CD14-positive monocyte (primary cell): Measurements from ENCODE around the gene METTL16. TPM values are rescaled to one million over a fixed set of nuclear protein-coding genes. Genes with fewer than 3 reads are reported as not detected.
"Not testable (repeated sequence)": the region's sequence is repeated elsewhere in the genome, so short reads cannot be mapped to it uniquely, and the experiment has no call there.

ENCODE experiments used
- DNase-seq, 3 donors: peaks; one replicate each; pipeline ENCODE4 v3.0.0-alpha.2; 2011 to 2022
- H2AFZ ChIP-seq: 2 replicates; pipeline ENCODE4 v1.6.0; 2012; ENCODE audit warnings: mild to moderate bottlenecking, low read depth, low read length, inconsistent platforms; ENCODE audit not compliant: insufficient read depth, poor library complexity, severe bottlenecking
- H3K27ac ChIP-seq, 2 donors: 1 replicate in 1 of 2; 2 replicates in 1 of 2; pipeline ENCODE4 v1.5.1; 2012 to 2013; ENCODE audit warnings: low read length in 2 of 2, control low read depth in 1 of 2, inconsistent platforms in 1 of 2, low read depth in 1 of 2, mild to moderate bottlenecking in 1 of 2
- H3K27me3 ChIP-seq, 2 donors: one replicate each; pipeline versions ENCODE4 v1.6.0 to v1.6.1; 2011 to 2013; ENCODE audit warnings: low read length in 2 of 2; ENCODE audit not compliant: control insufficient read depth in 2 of 2, insufficient read depth in 2 of 2
- H3K36me3 ChIP-seq, 2 donors: replicated peaks in 1 of 2; 1 replicate in 1 of 2; 2 replicates in 1 of 2; pipeline versions ENCODE4 v1.5.1 to v1.6.1; 2012 to 2013; ENCODE audit warnings: low read length in 2 of 2, control low read depth in 1 of 2, inconsistent platforms in 1 of 2, mild to moderate bottlenecking in 1 of 2; ENCODE audit not compliant: insufficient read depth in 2 of 2, control insufficient read depth in 1 of 2
- H3K4me1 ChIP-seq, 2 donors: 1 replicate in 1 of 2; 2 replicates in 1 of 2; pipeline versions ENCODE4 v1.5.1 to v1.6.1; 2012 to 2013; ENCODE audit warnings: low read length in 2 of 2, control low read depth in 1 of 2, inconsistent platforms in 1 of 2, mild to moderate bottlenecking in 1 of 2, moderate library complexity in 1 of 2; ENCODE audit not compliant: insufficient read depth in 2 of 2, control insufficient read depth in 1 of 2
- H3K4me2 ChIP-seq: replicated peaks from 2 replicates; pipeline ENCODE3; 2012; ENCODE audit warnings: low read length, moderate library complexity, mild to moderate bottlenecking; ENCODE audit not compliant: poor library complexity, severe bottlenecking; ENCODE audit errors: extremely low read depth
- H3K4me3 ChIP-seq, 3 experiments: fragments of 200-600 bp in 1 of 3; sonication (generic) in 1 of 3; replicated peaks in 1 of 3; 1 replicate in 2 of 3; 2 replicates in 1 of 3; pipeline ENCODE4 v1.5.1; 2011 to 2013; ENCODE audit warnings: low read length in 3 of 3, mild to moderate bottlenecking in 3 of 3, control low read depth in 2 of 3, low read depth in 2 of 3, inconsistent platforms in 1 of 3, moderate library complexity in 1 of 3
- H3K79me2 ChIP-seq: 2 replicates; pipeline ENCODE4 v1.6.0; 2012; ENCODE audit warnings: mild to moderate bottlenecking, control low read depth, inconsistent platforms, low read length, moderate library complexity; ENCODE audit not compliant: insufficient read depth
- H3K9ac ChIP-seq: 2 replicates; pipeline ENCODE4 v1.6.0; 2017; ENCODE audit warnings: low read length, mild to moderate bottlenecking; ENCODE audit not compliant: insufficient read depth, poor library complexity, severe bottlenecking
- H3K9me3 ChIP-seq, 2 donors: replicated peaks in 1 of 2; 1 replicate in 1 of 2; 2 replicates in 1 of 2; pipeline versions ENCODE4 v1.5.1 to v1.6.1; 2012 to 2013; ENCODE audit warnings: low read length in 2 of 2, control low read depth in 1 of 2; ENCODE audit not compliant: control insufficient read depth in 1 of 2, insufficient read depth in 1 of 2
- H4K20me1 ChIP-seq: 2 replicates; pipeline ENCODE4 v1.6.0; 2012; ENCODE audit warnings: mild to moderate bottlenecking, low read length, control low read depth, moderate library complexity; ENCODE audit not compliant: insufficient read depth
- H3K27ac Mint-ChIP-seq, 7 donors: one replicate each; pipeline ENCODE4 v1.8.0; 2020; ENCODE audit warnings: mild to moderate bottlenecking in 7 of 7, mixed read lengths in 7 of 7, moderate library complexity in 6 of 7, inconsistent platforms in 2 of 7
- H3K27me3 Mint-ChIP-seq, 3 donors: one replicate each; pipeline ENCODE4 v1.8.0; 2021 to 2022; ENCODE audit warnings: low read depth in 3 of 3, mild to moderate bottlenecking in 3 of 3, mixed read lengths in 3 of 3, moderate library complexity in 3 of 3, inconsistent platforms in 1 of 3
- H3K36me3 Mint-ChIP-seq, 2 donors: one replicate each; pipeline ENCODE4 v1.8.0; 2020; ENCODE audit warnings: mixed read lengths in 2 of 2, inconsistent platforms in 1 of 2, mild to moderate bottlenecking in 1 of 2
- H3K4me1 Mint-ChIP-seq: one replicate; pipeline ENCODE4 v1.8.0; 2020; ENCODE audit warnings: mild to moderate bottlenecking, mixed read lengths
- H3K4me3 Mint-ChIP-seq, 2 donors: one replicate each; pipeline ENCODE4 v1.8.0; 2020; ENCODE audit warnings: mild to moderate bottlenecking in 2 of 2, mixed read lengths in 2 of 2, moderate library complexity in 1 of 2
- H3K9me3 Mint-ChIP-seq, 7 donors: one replicate each; pipeline ENCODE4 v1.8.0; 2020 to 2022; ENCODE audit warnings: mixed read lengths in 7 of 7, mild to moderate bottlenecking in 6 of 7, moderate library complexity in 6 of 7, inconsistent platforms in 2 of 7
- CTCF ChIP-seq: fragments of 200-600 bp; IDR thresholded peaks from one replicate; pipeline ENCODE4 v1.8.0; 2022; ENCODE audit warnings: antibody characterized with exemption, mild to moderate bottlenecking
- WGBS: methylation state at CpG from one replicate; pipeline ENCODE4 v1.1.5; 2013; ENCODE audit warnings: missing lambda C conversion rate; ENCODE audit not compliant: insufficient coverage; 5-methylcytosine and 5-hydroxymethylcytosine counted together
- intact Hi-C, 2 donors: fragments of 100-400 bp; cut with micrococcal nuclease; formaldehyde crosslinking; loops; one replicate each; pipeline versions ENCODE4 v1.15.0 to v1.15.1; 2023
- polyA plus RNA-seq, 3 donors: library from polyadenylated mRNA; depleted of rRNA in 1 of 3; unstranded in 2 of 3; stranded (reverse) in 1 of 3; fragments of 300-500 nt in 2 of 3; fragments of >200 nt in 1 of 3; fragmentation: Illumina TruSeq in 2 of 3; gene quantifications; 1 replicate in 2 of 3; 2 replicates in 1 of 3; pipeline ENCODE4 v1.2.3, GENCODE V29; 2012 to 2021

Gene METTL16
- polyA plus RNA-seq, 3 donors, result 3.0 to 8.0 (median 4.7) TPM

- Histone ChIP-seq H3K27me3 (no peaks in the 10 kb centered on the region), H3K9me3 (no peaks in the 10 kb centered on the region), H3K27ac (no peak overlapping the region), H3K4me3 (no peak overlapping the region), H3K36me3 (no peaks in the 10 kb centered on the region), H3K9ac (no peak overlapping the region), H2AFZ (no peak overlapping the region), H3K4me1 (no peaks in the 10 kb centered on the region), H3K4me2 (no peak overlapping the region), H3K79me2 (no peaks in the 10 kb centered on the region), H4K20me1 (no peaks in the 10 kb centered on the region)
- H3K36me3 Mint-ChIP-seq, result no peaks in the 10 kb centered on the region
- peaks cover 2% of the 10 kb centered on the region for H3K4me1 Mint-ChIP-seq
- no peak for TF ChIP-seq CTCF
- peaks cover 7 to 23% (median 19%) of the 10 kb centered on the region in 3 donors for H3K27me3 Mint-ChIP-seq
- H3K4me3 Mint-ChIP-seq, result no peak overlapping the region
- intact Hi-C loops, result no loop called here
- DNase-seq, result no peak
- H3K27ac Mint-ChIP-seq, result no peak overlapping the region
- peaks cover 0 to 13% (median 2%) of the 10 kb centered on the region in 7 donors for H3K9me3 Mint-ChIP-seq
- 71% methylated on average over 8 of the region's 10 CpGs for WGBS
These were observed 39.8 kb upstream of the METTL16 start for GRCh38 chr17:2551493-2551892.

GRCh38 chr17:2549392-2550211, 37.9 kb upstream of the METTL16 start:
- no peaks in the 10 kb centered on the region for H3K9me3 ChIP-seq
- H3K27ac Mint-ChIP-seq, result no peak overlapping the region
- peaks cover 0 to 6% (median 0%) of the 10 kb centered on the region in 7 donors for H3K9me3 Mint-ChIP-seq
- WGBS, result 97% methylated on average over 5 of the region's 8 CpGs
- no peak overlapping the region for H3K4me2 ChIP-seq
- H3K4me1 Mint-ChIP-seq, result peaks cover 2% of the 10 kb centered on the region
- no peak overlapping the region for H2AFZ ChIP-seq
- H3K79me2 ChIP-seq, result no peaks in the 10 kb centered on the region
- H3K36me3 ChIP-seq, result no peaks in the 10 kb centered on the region
- intact Hi-C loops, result no loop called here
- no peak for TF ChIP-seq CTCF
- no peaks in the 10 kb centered on the region for H3K36me3 Mint-ChIP-seq
- no peaks in the 10 kb centered on the region for H3K27me3 ChIP-seq
- DNase-seq, result no peak
- H3K27me3 Mint-ChIP-seq, result peaks cover 11 to 22% (median 19%) of the 10 kb centered on the region in 3 donors
- H3K27ac ChIP-seq, result no peak overlapping the region
- no peaks in the 10 kb centered on the region for H3K4me1 ChIP-seq
- no peak overlapping the region for H3K4me3 Mint-ChIP-seq
- no peak overlapping the region for H3K4me3 ChIP-seq
- no peak overlapping the region for H3K9ac ChIP-seq
- no peaks in the 10 kb centered on the region for H4K20me1 ChIP-seq

- H3K4me3 ChIP-seq, H3K4me3 Mint-ChIP-seq, DNase-seq, H3K27ac Mint-ChIP-seq, H2AFZ ChIP-seq, H3K4me2 ChIP-seq, H3K9ac ChIP-seq, H3K79me2 ChIP-seq, H3K36me3 Mint-ChIP-seq, H3K27me3 ChIP-seq, H3K27ac ChIP-seq, intact Hi-C loops, H4K20me1 ChIP-seq, H3K4me1 ChIP-seq, H3K4me1 Mint-ChIP-seq, H3K9me3 ChIP-seq, H3K36me3 ChIP-seq, H3K9me3 Mint-ChIP-seq: not testable (repeated sequence)
- peaks cover 11 to 18% (median 15%) of the 10 kb centered on the region in 3 donors for H3K27me3 Mint-ChIP-seq
- 92% methylated on average over 4 of the region's 9 CpGs for WGBS
These were observed 36.3 kb upstream of the METTL16 start for GRCh38 chr17:2548026-2548425.
